Urothelium cell line (cell line): ENCODE data around the gene NCKAP5L.

Experiments used
- DNase-seq: peaks from one replicate; pipeline ENCODE4 v3.0.0; 2011; ENCODE audit warnings: low spot score, mixed read lengths
- FAIRE-seq: peaks from 2 replicates; lab custom pipeline; 2011; peaks lifted over from hg19 to GRCh38; lab: Jason Lieb, UNC

NCKAP5L gene

DNA sequence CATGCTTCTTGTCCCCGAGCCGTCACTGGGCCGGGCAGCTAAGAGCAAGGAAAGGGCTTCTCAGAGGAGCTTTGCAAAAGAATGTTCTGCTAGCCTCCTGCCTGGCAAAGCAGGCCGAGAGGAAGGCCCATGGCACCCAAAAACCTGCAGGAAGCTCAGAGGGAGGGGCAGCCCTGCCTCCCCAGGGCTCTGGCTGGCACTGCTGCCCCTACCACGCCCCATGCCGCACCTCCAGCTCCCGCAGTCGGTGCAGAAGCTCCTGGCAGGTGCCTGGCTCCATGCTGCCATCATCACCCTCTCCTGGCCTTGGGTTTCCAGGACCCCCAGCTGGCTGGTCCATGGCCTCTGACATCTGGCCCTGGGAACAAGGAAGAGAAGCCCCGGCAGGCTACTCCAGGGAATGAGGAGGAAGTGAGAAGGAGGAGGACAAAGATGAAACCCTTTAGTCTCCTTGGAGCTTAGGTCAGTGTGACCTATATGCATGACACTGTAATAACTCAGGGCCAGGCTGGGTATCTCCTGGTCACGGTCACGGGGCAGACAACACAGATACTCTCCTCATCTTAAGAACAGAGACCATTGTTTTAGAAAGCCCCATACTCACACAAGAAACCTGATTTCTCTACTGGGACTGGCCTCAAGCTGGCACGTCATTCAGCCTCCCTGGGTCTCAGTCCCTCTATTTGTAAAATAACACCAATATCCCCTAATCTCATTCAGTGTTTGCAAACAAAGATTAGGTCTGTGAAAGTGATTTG, 24.3 kb downstream of the NCKAP5L start:
- no peak for FAIRE-seq
- no peak for DNase-seq

GRCh38 chr12:49801141-49802063, 26.8 kb downstream of the NCKAP5L start:
- no peak for FAIRE-seq

DNA sequence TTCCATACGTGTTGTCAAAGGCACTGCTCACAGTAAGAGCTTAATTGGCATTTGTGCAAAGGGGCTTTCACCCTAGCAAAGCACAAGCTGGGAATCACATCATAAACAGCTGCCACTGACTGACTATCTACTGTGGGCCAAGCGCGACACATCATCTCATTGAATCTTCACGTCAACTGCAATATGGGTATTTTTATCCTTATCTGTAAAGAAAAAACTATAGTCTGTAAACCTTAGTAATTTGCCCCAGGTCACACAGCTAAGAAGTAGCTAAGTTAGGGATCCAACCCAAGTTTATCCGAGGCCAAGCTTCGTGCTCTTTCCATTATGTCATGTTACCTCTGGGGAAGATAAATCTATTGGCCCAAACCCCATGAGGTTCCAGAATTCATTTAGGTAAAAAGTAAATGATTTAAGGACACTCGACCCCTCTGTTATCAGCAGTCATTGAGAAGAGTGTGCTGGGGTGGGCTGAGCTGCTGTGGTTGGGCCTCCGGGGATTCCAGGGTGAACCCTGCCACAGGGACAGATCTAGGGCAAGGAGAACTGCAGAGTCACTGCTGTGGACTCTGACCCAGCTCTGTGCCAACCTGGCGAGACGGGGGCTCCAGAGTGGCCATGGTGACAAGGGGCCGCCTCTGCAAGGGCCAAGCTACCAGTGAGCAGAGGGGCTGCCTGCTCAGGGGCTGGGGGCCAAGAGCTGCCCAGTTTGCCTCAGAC, 27.6 kb downstream of the NCKAP5L start:
- DNase-seq (no peak), FAIRE-seq (no peak)

More at GRCh38 chr12:49801141-49802063, 26.8 kb downstream of the NCKAP5L start:
- DNase-seq: no peak

DNA sequence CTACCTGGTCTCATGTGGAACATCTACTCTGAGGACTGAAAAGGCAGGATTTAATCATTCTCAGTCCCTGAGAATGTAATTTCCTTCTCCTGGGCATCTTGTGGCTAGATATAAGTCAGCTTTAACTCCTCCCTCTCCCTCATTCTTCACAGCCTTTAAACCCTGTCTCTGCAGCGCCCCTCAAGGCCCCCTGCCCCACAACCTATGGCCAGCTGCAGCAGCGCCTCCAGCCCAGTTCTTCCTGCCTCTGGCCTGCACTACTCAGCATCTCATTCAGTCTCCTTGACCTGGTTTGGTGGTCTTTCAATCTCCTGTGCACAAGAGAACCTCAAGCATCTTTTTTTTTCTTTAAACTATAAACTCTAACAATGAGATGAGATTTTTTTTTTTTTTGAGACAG, 29.3 kb downstream of the NCKAP5L start:
- FAIRE-seq: no peak
- no peak for DNase-seq

GRCh38 chr12:49798248-49798647, 30.0 kb downstream of the NCKAP5L start:
- FAIRE-seq (no peak), DNase-seq (no peak)

DNA sequence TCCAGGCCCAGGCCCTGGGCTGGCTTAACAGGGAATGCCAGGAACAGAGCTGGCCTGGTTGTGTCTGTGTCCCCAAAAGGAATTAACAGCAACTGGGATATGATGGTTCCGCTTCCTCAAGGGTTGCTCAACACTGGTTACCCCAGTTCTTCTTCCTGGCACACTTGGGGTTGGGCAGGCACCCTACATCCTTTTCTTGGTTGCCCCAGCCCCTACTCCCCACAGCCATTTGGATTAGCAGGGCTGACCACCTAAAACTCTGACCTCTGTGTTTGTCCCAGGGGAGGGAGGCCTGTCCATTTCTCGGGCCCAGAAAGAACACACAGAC, 30.8 kb downstream of the NCKAP5L start:
- no peak for DNase-seq
- no peak for FAIRE-seq

GRCh38 chr12:49796606-49797448, 31.4 kb downstream of the NCKAP5L start:
- no peak for FAIRE-seq
- no peak for DNase-seq

- no peak for DNase-seq
- FAIRE-seq: no peak
Observed at GRCh38 chr12:49796155-49796554, 32.1 kb downstream of the NCKAP5L start.

GRCh38 chr12:49795654-49796105, 32.5 kb downstream of the NCKAP5L start:
- no peak for FAIRE-seq
- DNase-seq: no peak

- FAIRE-seq: no peak
- DNase-seq: no peak
Observed at GRCh38 chr12:49794811-49795653, 33.2 kb downstream of the NCKAP5L start.

GRCh38 chr12:49794021-49794420, 34.2 kb downstream of the NCKAP5L start:
- FAIRE-seq (no peak), DNase-seq (no peak)

- DNase-seq: no peak
- FAIRE-seq: no peak
Observed at GRCh38 chr12:49793620-49794019, 34.6 kb downstream of the NCKAP5L start.

- no peak for FAIRE-seq
- DNase-seq: no peak
Observed at GRCh38 chr12:49792976-49793580, 35.1 kb downstream of the NCKAP5L start.

DNA sequence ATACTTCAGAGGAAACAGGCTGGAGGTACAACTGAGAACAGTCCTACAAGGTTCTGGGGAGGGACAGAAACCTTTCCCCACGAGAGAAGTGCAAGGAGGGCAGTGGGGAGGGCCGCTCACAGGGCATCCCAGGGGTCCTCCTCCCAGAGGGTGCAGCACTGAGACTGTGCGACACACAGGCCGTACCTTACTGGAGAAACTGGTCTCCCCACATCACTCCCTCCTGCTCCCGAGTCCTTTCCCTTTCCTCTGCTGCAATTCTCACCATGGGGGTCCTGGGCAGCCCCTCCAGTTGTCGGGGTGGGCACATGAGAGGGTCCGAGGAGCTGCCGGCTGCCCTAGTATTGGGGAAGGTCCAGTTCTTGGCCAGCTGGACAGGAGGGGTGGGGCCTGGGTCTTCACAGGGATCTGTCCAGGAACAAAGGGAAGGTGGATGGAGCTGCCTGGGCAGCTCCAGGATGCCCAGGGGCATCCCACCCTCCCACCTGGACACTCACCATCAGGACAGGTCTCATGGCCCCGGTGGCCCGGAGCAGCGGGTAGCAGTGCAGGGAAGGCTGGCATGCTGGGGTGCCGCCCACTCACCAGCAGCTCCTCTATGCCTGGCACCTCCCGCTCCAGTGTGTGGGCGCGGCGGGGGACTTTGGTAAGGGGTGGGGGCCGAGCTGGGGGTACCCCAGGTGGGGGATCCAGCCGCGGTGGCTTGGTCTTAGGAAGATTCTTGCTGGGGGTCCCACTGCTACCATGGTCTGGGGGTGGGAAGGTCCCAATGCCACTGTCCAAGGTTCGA, 35.8 kb downstream of the NCKAP5L start:
- no peak for FAIRE-seq
- DNase-seq: no peak

GRCh38 chr12:49791700-49792099, 36.5 kb downstream of the NCKAP5L start:
- DNase-seq (no peak), FAIRE-seq (no peak)

GRCh38 chr12:49790741-49791555, 37.3 kb downstream of the NCKAP5L start:
- DNase-seq (no peak), FAIRE-seq (no peak)

- no peak for DNase-seq
- no peak for FAIRE-seq
Observed at GRCh38 chr12:49789992-49790391, 38.2 kb downstream of the NCKAP5L start.
